Fibroblast of the aortic adventitia (primary cell): ENCODE measurements around the gene ZNF26. TPM values are rescaled to one million over a fixed set of nuclear protein-coding genes. Genes with fewer than 3 reads are reported as not detected.
"Not testable (repeated sequence)": the region's sequence is repeated elsewhere in the genome, so short reads cannot be mapped to it uniquely, and the experiment has no call there.

Experiments
- DNase-seq: peaks from one replicate; pipeline ENCODE4 v3.0.0-alpha.2; 2010; ENCODE audit warnings: low read depth
- H3K4me3 ChIP-seq: 2 replicates; pipeline ENCODE4 v1.5.1; 2011; ENCODE audit warnings: low read depth, mild to moderate bottlenecking, control low read depth, low read length, moderate library complexity
- CTCF ChIP-seq: IDR thresholded peaks from 2 replicates; pipeline ENCODE4 v1.5.1; 2011; ENCODE audit warnings: mild to moderate bottlenecking, low read length, control low read depth, inconsistent platforms; ENCODE audit not compliant: insufficient read depth
- total RNA-seq: library from RNA; depleted of rRNA; stranded (reverse); fragments of >200 nt; gene quantifications from 2 replicates; pipeline ENCODE4 v1.2.3, GENCODE V29; 2012; ENCODE audit warnings: low replicate concordance

Gene ZNF26
- total RNA-seq, 1 donor: 14.0 TPM

GRCh38 chr12:132963947-132964346 lies 22.2 kb upstream of the ZNF26 start:
- DNase-seq, H3K4me3 ChIP-seq: not testable (repeated sequence)
- peak; percentile 2 for TF ChIP-seq CTCF

GRCh38 chr12:132965796-132966195 lies 20.4 kb upstream of the ZNF26 start:
- DNase-seq: no peak
- no peak overlapping the region for H3K4me3 ChIP-seq
- no peak for TF ChIP-seq CTCF

- H3K4me3 ChIP-seq: no peak overlapping the region
- no peak for TF ChIP-seq CTCF
- DNase-seq: no peak
Measured at GRCh38 chr12:132966676-132967415, 19.3 kb upstream of the ZNF26 start.

GRCh38 chr12:132967736-132968135 lies 18.4 kb upstream of the ZNF26 start:
- DNase-seq: no peak
- TF ChIP-seq CTCF: no peak
- H3K4me3 ChIP-seq: no peak overlapping the region

GRCh38 chr12:132972374-132972773 lies 13.8 kb upstream of the ZNF26 start:
- H3K4me3 ChIP-seq: no peak overlapping the region
- no peak for DNase-seq
- TF ChIP-seq CTCF: no peak

- H3K4me3 ChIP-seq, DNase-seq: not testable (repeated sequence)
- peak; percentile 19 for TF ChIP-seq CTCF
Measured at GRCh38 chr12:132976870-132977269, 9.3 kb upstream of the ZNF26 start.

GRCh38 chr12:132986885-132987225 lies 688 bp downstream of the ZNF26 start:
- no peak for DNase-seq
- no peak for TF ChIP-seq CTCF
- peak overlapping the region; percentile 98 for H3K4me3 ChIP-seq
